CD4-positive, alpha-beta T cell treated with Interleukin-4 for 4 hours (primary cell): Measurements from ENCODE around the gene TIMM23B.
"Not testable (repeated sequence)": the region's sequence is repeated elsewhere in the genome, so short reads cannot be mapped to it uniquely, and the experiment has no call there.

ENCODE experiments used
- DNase-seq: peaks from one replicate; pipeline ENCODE4 v3.0.0-alpha.2; 2020

Gene TIMM23B

DNA sequence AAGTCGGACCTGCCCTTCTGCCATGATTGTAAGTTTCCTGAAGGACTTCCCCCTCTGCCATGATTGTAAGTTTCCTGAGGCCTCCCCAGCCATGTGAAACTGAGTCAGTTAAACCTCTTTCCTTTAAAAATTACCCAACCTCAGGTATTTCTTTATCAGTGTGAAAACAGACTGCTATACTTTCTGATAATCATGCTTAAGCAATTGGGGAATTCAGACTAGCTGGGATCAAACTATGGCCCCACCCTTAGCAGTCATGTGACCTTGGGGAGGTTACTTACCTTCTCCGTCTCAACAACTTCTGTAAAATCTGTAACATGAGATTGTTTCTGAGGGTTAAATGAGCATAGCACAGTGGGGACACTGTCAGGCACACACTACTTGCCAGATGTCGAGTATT, 45.4 kb downstream of the TIMM23B start:
- DNase-seq, result not testable (repeated sequence)

DNA sequence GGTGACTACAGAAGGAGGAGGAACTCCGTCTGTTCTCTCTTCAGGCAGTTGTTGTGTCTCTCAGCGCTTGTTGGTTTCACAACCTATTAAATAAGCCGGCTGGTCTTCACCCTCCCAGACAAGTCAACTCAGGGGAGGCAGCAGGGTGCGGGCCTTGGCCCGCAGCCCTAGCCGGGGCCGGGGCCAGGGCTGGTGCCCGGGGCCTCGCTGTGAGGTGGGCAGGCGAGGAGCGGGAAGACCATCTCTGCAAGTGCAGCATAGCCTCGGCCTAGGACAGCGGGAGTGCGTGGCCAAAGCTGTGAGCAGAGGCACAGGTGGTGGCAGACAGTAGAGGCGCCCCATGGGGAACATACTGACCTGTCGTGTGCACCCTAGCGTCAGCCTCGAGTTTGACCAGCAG, 46.5 kb downstream of the TIMM23B start, which contains the start of gene AGAP6:
Gene AGAP6, plus strand, starts transcription at position 31 of the 400 bp plus-strand sequence. Its CDS starts 310 bp downstream, at position 341.
- DNase-seq, result not testable (repeated sequence)

DNA sequence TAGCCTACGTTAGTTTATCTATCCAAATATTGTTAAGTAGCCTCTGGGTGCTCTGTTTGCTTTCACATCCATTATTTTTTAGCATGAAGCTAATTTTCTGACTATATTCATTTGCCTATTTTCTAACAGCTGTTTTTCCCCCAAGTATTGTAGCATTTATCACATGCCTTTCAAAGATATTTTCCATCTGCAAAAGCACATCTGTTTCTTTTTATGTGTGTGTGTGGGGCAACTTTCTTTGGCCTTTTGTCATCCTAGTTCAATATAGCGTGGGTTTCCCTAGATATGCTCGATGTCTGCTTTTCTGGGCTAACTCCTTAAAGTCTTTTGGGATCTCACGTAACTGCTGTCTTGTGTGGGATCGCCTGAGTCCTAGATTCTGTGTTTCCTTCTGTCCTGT, 53.5 kb downstream of the TIMM23B start:
- not testable (repeated sequence) for DNase-seq

DNA sequence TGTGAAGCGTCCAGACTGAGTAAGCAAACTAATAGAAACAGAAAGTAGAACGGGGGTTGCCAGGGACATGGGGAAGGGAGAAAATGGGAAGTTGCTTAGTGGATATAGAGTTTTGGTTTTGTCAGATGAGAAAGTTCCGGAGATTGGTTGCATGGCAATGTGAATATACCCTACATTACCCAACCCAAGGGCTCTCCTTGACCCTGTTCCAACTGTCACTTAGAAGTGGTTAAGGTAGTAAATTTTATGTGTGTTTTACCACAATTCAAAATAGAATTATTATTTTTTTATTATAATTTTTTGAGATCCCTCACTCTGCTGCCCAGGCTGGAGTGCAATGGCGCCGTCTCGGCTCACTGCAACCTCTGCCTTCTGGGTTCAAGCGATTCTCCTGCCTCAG, 72.2 kb downstream of the TIMM23B start:
- DNase-seq, result not testable (repeated sequence)

DNA sequence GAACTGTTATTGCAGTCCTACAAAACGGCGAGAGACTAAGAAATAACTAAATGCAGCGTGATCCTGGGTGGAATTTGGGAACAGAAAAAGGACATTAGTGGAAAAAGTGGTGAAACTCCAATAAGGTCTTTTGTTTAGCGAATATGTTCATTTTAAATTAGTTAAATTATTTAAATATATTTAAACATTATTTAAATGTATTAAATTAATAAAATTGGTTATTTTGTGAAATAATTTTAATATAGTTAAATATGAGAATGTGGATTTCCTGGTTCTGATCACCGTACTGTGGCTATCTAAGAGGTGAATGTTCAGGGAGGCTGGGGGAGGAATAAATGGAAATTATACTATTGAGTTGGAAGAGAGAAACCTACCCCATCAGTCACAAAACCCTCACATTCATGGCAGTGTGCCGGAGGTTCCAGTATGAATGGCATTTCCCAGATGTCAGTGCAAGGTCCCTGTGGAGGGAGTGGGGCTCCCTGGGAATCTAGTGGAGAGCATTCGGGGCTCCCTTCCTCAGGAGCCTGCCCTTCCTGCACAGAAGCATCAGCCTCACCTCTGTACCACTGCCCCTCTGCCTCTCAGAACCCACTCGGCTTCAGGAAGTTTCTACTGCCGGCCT, 73.9 kb downstream of the TIMM23B start:
- not testable (repeated sequence) for DNase-seq

DNA sequence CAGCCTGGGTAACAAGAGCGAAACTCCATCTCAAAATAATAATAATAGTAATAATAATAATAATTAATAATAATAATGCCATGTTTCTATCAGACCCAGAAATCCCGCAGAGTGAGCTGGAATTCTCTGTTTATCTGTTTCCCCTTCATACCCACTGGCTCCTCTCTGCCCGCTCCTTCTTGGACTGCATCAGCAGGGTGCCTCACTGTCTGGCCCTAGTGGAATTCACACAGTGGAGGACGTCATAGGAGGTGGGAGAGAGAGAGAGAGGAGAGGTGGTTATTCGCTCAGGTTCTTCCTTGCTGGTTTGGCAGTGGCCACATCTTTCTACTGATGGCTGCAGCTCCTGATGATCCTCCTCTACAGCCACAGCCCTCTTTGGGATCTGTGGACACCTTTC, 75.1 kb downstream of the TIMM23B start:
- DNase-seq, result not testable (repeated sequence)

DNA sequence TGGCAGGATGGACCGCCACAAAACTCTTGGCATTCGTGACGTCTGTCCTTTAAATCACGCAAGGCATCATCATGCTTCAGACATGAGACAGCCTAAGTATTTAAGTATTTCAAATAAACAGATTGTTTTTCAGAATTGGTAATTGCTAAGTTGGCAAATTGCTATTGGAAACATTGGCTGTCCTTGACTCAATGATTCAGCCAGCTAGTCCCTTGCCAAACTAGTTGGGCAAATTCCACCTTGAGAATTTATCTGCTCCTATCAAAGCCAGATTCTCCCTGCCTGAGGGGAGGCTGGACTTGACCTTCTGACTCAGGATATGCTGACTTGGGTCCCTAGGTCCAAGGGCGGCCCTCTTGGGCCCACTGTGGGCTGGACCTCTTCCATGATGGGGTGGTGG, 75.8 kb downstream of the TIMM23B start:
- DNase-seq, result not testable (repeated sequence)

DNA sequence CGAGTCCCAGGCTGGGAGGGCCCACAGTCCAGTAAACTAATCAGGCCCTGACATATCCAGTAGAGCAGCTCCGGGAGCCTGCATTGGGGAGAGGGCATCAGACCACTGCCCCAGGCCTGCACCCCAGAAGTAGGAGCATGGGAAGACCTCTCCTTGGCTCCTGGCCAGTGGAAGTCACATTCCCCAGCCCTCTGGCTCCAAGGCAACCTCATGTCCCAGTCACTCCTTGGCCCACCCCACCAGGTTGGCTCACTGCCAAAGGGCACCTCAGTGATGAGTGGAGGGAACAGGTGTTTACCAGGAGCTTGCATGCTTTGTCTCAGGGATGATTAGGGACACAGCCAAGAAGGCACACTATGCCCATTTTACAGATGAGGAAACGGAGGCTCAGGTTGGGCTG, 77.4 kb downstream of the TIMM23B start:
- DNase-seq, result not testable (repeated sequence)

DNA sequence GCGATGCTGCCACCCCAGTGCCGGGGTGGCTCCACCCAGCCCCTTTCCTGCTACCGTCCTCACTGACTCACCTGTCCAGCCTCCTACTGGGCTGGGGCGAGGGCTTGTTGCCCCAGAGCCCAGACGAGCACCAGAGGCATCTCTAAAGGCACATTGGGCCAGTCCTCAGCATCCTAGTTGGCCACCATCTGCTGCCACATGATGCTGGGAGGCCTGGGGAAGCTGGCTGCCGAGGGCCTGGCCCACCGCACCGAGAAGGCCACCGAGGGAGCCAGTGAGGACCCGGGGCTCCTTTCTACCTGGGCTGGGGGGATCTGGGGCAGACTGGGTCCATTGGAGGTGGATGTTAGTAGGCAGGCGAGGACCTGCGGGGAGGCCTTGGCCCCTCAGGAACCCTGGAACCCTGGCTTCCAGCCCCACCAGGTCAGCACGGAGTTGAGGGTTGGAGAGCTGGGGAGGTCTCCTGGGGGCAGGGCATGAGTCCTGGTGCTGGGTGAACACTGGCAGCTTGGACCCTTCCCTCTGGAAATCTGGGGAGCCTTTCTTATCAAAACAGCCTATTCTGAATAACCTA, 78.7 kb downstream of the TIMM23B start:
- not testable (repeated sequence) for DNase-seq

DNA sequence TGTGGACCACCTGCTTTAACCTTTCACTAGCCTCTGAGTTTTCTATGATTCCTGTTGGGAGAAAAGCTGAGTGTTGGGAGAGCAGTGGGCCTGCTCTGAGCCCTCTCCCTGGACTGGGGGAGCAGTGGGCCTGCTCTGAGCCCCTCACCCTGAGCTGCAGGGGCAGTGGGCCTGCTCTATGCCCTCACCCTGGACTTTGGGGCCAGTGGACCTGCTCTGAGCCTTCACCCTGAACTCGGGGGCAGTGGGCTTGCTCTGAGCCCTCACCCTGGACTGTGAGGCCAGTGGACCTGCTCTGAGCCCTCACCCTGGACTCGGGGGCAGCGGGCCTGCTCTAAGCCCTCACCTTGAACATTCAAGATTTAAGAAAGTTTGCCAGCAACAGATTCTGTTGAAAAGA, 79.8 kb downstream of the TIMM23B start:
- no peak for DNase-seq
